Glutamatergic neuron (in vitro differentiated cells): ENCODE data around the gene GCA. TPM values are rescaled to one million over a fixed set of nuclear protein-coding genes. Genes with fewer than 3 reads are reported as not detected.

Experiments
- DNase-seq: peaks from one replicate; pipeline ENCODE4 v3.0.0; 2022
- H3K27ac Mint-ChIP-seq: one replicate; pipeline ENCODE4 v1.8.0; 2020; ENCODE audit warnings: mild to moderate bottlenecking, mixed read lengths, inconsistent platforms; ENCODE audit not compliant: unreplicated experiment
- H3K27me3 Mint-ChIP-seq: one replicate; pipeline ENCODE4 v1.8.0; 2020; ENCODE audit warnings: mild to moderate bottlenecking, moderate library complexity, mixed read lengths, inconsistent platforms; ENCODE audit not compliant: unreplicated experiment
- H3K36me3 Mint-ChIP-seq: one replicate; pipeline ENCODE4 v1.8.0; 2020; ENCODE audit warnings: mild to moderate bottlenecking, mixed read lengths, inconsistent platforms; ENCODE audit not compliant: unreplicated experiment
- H3K4me1 Mint-ChIP-seq: one replicate; pipeline ENCODE4 v1.8.0; 2020; ENCODE audit warnings: mild to moderate bottlenecking, low read depth, mixed read lengths, inconsistent platforms; ENCODE audit not compliant: unreplicated experiment
- H3K4me3 Mint-ChIP-seq: one replicate; pipeline ENCODE4 v1.8.0; 2020; ENCODE audit warnings: mild to moderate bottlenecking, mixed read lengths, inconsistent platforms; ENCODE audit not compliant: unreplicated experiment
- H3K9me3 Mint-ChIP-seq: one replicate; pipeline ENCODE4 v1.8.0; 2020; ENCODE audit warnings: mild to moderate bottlenecking, moderate library complexity, mixed read lengths, inconsistent platforms; ENCODE audit not compliant: unreplicated experiment
- total RNA-seq: library from RNA; stranded (reverse); fragmentation: NEBNext Ultra II Directional; extraction: Animal tissue kit (Norgen Biotek cat#: 25700); gene quantifications from one replicate; pipeline ENCODE4 v1.2.1, GENCODE V29; 2021; ENCODE audit not compliant: unreplicated experiment
- TF ChIP-seq, protein P1 (sequence below): fragments of 200-600 bp; sonication (generic); IDR thresholded peaks from one replicate; pipeline ENCODE4 v1.5.0; 2021; ENCODE audit not compliant: partially characterized antibody, unreplicated experiment

The GCA gene
- total RNA-seq, 1 donor from 2014 or later: 19.7 TPM

DNA sequence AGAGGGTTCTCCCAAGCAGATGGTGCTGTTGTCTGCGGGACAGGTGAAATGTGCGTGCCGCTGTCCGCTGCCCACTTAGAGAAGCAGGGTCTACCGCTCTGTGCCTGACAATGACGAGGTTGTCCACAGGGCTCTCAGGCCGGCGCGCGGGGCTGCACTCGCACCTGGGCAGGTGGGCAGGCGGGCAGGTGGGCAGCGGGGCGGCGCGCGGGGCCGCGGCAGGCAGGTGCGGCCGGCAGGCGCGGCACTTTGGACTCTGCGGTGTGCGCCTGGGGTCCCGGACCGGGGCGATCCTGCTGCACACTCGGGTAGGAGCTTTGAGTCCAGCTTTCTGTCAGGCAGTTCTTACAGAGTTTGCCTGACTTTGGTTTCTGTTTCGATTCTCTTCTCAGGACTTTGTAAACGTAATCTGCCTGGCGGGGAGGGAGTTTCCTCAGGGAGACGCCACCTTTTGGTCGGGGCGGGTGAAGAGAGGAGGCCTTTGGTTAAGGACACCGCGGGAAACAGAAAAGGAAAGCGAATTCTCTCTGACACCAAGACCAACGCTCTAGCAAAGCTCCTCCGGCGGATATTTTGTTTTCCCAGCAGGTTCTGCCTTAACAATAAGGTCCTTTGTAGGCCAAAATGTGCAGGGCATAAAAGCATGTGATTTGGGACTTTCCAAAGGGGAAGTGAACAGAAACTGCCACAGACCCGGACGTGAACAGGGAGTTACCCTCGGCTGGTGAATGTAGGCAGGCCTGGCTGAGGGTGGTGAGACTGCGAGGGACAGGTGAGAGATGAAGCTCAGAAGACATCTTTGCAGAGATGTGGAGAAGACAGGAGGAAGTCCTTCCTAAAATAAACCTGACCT, 25.4 kb upstream of the GCA start, which contains the start of gene IFIH1:
IFIH1 (minus strand) TSS at position 357 of the 853 bp plus-strand sequence. CDS start 377 bp downstream, outside the sequence.
- no peaks in the 10 kb centered on the region for H3K36me3 Mint-ChIP-seq
- H3K27me3 Mint-ChIP-seq: no peaks in the 10 kb centered on the region
- DNase-seq: no peak
- H3K9me3 Mint-ChIP-seq: no peaks in the 10 kb centered on the region
- H3K4me3 Mint-ChIP-seq: peak within 1 kb of the TSS; percentile 81
- H3K27ac Mint-ChIP-seq: no peak within 1 kb of the TSS
- TF ChIP-seq, protein P1, sequence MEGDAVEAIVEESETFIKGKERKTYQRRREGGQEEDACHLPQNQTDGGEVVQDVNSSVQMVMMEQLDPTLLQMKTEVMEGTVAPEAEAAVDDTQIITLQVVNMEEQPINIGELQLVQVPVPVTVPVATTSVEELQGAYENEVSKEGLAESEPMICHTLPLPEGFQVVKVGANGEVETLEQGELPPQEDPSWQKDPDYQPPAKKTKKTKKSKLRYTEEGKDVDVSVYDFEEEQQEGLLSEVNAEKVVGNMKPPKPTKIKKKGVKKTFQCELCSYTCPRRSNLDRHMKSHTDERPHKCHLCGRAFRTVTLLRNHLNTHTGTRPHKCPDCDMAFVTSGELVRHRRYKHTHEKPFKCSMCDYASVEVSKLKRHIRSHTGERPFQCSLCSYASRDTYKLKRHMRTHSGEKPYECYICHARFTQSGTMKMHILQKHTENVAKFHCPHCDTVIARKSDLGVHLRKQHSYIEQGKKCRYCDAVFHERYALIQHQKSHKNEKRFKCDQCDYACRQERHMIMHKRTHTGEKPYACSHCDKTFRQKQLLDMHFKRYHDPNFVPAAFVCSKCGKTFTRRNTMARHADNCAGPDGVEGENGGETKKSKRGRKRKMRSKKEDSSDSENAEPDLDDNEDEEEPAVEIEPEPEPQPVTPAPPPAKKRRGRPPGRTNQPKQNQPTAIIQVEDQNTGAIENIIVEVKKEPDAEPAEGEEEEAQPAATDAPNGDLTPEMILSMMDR: no peak
- H3K4me1 Mint-ChIP-seq: peaks cover 6% of the 10 kb centered on the region

DNA sequence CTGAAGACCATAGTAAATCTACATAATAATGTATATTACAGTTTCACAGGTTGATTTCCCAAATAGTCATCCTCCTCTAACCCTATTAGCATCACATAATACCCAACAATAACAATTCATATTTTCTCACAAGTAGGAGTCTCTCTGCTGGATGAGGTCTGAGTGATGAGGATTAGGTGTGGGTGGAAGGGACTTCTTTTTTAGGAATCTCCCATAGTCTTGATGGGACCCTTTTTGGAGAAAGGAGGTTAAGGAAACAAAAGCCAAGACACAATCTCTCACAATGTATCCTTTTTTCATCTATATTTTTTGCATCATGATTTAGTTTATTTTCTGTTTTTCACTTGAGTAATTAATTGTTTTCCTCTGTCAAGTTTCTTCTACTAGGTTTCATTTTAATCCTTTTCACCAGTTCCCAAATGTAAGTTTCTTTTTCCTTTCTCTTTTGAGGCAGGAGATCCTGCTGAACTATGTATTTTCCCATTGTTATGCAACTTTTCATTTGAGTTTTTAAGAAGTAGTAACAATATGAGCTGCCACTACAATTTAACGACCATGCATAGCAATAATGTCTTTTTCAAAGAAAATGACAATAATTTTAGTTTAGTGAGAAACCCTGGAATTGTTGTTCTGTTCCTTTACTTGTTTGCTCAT, 22.9 kb upstream of the GCA start:
- peaks cover 19% of the 10 kb centered on the region for H3K4me1 Mint-ChIP-seq
- peaks cover 2% of the 10 kb centered on the region for H3K27me3 Mint-ChIP-seq
- no peak for DNase-seq
- peaks cover 6% of the 10 kb centered on the region for H3K9me3 Mint-ChIP-seq
- H3K4me3 Mint-ChIP-seq: no peak overlapping the region
- H3K27ac Mint-ChIP-seq: no peak overlapping the region
- peaks cover 4% of the 10 kb centered on the region for H3K36me3 Mint-ChIP-seq
- TF ChIP-seq, protein P1: no peak

DNA sequence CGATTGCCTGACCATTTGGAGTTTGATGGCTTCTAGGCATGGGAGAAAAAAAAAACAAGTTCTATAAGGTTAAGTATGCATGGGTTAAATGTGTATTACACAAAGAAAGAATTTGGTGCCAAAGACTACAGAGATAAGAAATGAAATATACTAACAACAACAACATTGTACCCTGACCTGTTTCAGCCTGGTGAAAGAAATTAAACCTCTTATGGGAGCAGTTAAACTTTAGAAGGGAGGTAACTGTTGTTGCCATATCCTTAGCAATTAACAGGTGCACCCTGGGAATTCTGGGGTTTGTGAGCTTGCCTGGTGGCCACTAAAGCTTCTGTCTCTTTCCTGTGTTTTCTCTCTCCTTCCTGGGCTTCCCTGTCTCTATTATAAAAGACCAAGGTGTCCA, 19.0 kb upstream of the GCA start:
- peaks cover 2% of the 10 kb centered on the region for H3K27me3 Mint-ChIP-seq
- TF ChIP-seq, protein P1: no peak
- peaks cover 14% of the 10 kb centered on the region for H3K4me1 Mint-ChIP-seq
- DNase-seq: no peak
- H3K9me3 Mint-ChIP-seq: peaks cover 6% of the 10 kb centered on the region
- no peak overlapping the region for H3K4me3 Mint-ChIP-seq
- H3K36me3 Mint-ChIP-seq: peaks cover 9% of the 10 kb centered on the region
- H3K27ac Mint-ChIP-seq: no peak overlapping the region

DNA sequence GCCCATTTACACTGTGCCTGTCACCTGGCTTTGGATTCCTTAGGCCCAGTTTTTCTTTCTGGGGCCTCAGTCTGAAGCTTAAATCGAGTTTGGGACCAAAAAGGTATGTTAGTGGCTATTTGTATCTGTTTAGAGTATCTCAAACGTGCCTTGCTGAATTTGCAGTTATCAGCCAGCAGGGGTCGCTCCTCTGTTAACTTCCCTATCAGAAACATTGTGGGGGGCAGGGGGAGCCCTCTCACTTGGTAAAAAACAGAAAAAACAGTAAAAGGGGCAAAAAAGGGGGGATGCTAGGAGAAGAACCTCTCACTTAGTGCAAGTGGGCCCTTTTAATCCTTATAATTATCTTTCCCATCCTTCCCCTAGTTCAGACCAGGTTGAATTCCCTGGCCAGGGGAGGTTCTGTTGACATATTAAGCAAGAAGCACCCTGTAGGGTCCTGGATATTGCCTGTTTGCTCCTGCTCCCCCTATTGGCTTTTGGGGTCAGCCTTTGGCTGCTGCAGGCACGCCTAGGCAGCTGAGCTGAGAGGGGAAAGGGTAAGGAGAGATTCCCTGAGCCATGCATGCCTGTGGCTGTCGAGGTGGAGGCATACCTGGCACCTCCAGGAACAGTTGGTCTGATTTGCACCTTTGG, 16.7 kb upstream of the GCA start:
- H3K27ac Mint-ChIP-seq: no peak overlapping the region
- H3K9me3 Mint-ChIP-seq: peaks cover 6% of the 10 kb centered on the region
- no peak overlapping the region for H3K4me3 Mint-ChIP-seq
- H3K4me1 Mint-ChIP-seq: peaks cover 12% of the 10 kb centered on the region
- DNase-seq: no peak
- H3K36me3 Mint-ChIP-seq: peaks cover 9% of the 10 kb centered on the region
- peaks cover 2% of the 10 kb centered on the region for H3K27me3 Mint-ChIP-seq
- TF ChIP-seq, protein P1: peak; percentile 72

DNA sequence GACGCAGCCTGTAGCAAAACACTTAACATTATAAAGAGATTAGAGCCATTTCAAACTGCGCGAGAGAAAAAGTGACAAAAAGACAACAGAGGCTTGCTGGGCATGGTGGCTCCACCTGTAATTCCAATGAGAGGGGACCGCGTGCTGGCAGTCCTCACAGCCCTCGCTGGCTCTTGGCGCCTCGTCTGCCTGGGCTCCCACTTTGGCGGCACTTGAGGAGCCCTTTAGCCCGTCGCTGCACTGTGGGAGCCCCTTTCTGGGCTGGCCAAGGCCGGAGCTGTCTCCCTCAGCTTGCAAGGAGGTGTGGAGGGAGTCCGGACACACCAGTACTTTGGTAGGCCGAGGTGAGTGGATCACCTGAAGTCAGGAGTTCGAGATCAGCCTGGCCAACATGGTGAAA, 16.1 kb upstream of the GCA start:
- H3K4me1 Mint-ChIP-seq: peaks cover 12% of the 10 kb centered on the region
- no peak for DNase-seq
- TF ChIP-seq, protein P1: no peak
- peaks cover 9% of the 10 kb centered on the region for H3K36me3 Mint-ChIP-seq
- H3K27me3 Mint-ChIP-seq: peaks cover 2% of the 10 kb centered on the region
- no peak overlapping the region for H3K27ac Mint-ChIP-seq
- no peak overlapping the region for H3K4me3 Mint-ChIP-seq
- H3K9me3 Mint-ChIP-seq: peaks cover 6% of the 10 kb centered on the region
